HCEC 1CT (cell line): ENCODE results near the gene ALAD.
"Not testable (repeated sequence)": the region's sequence is repeated elsewhere in the genome, so short reads cannot be mapped to it uniquely, and the experiment has no call there.

Experiments used
- DNase-seq: peaks from one replicate; pipeline ENCODE4 v3.0.0-alpha.2; 2017

Gene ALAD

GRCh38 chr9:113401027-113401792, at the start of gene ALAD:
Gene ALAD, minus strand, starts transcription at chr9:113401284. Its CDS starts 7,725 bp downstream, at chr9:113393559.
- DNase-seq = peak; percentile 97

GRCh38 chr9:113449376-113449775, 48.3 kb upstream of the ALAD start:
- DNase-seq = no peak

GRCh38 chr9:113446323-113446740, 45.2 kb upstream of the ALAD start:
- peak; percentile 44 for DNase-seq

GRCh38 chr9:113444736-113445135, 43.7 kb upstream of the ALAD start:
- no peak for DNase-seq

- DNase-seq = not testable (repeated sequence)
Observed at GRCh38 chr9:113437716-113438115, 36.6 kb upstream of the ALAD start.

GRCh38 chr9:113436728-113437515, 35.8 kb upstream of the ALAD start:
- no peak for DNase-seq

GRCh38 chr9:113431191-113431590, 30.1 kb upstream of the ALAD start:
- DNase-seq = no peak

- no peak for DNase-seq
Observed at GRCh38 chr9:113428062-113428615, 27.1 kb upstream of the ALAD start.

GRCh38 chr9:113427629-113428028, 26.5 kb upstream of the ALAD start:
- DNase-seq = peak; percentile 64

GRCh38 chr9:113426701-113427100, 25.6 kb upstream of the ALAD start:
- no peak for DNase-seq

GRCh38 chr9:113425072-113425471, 24.0 kb upstream of the ALAD start:
- no peak for DNase-seq

- no peak for DNase-seq
Observed at GRCh38 chr9:113421726-113422125, 20.6 kb upstream of the ALAD start.

- no peak for DNase-seq
Observed at GRCh38 chr9:113417370-113417769, 16.3 kb upstream of the ALAD start.

- no peak for DNase-seq
Observed at GRCh38 chr9:113416149-113416721, 15.2 kb upstream of the ALAD start.

- peak; percentile 96 for DNase-seq
Observed at GRCh38 chr9:113410207-113410864, 9.3 kb upstream of the ALAD start, which contains the start of the genes C9orf43 and POLE3. Gene C9orf43, plus strand, starts transcription at chr9:113410747. Its CDS starts 2,747 bp downstream, at chr9:113413494. Gene POLE3, minus strand, starts transcription at chr9:113410675. Its CDS starts 382 bp downstream, at chr9:113410293.

GRCh38 chr9:113409883-113410206, 8.8 kb upstream of the ALAD start:
- DNase-seq = peak; percentile 15

- DNase-seq = no peak
Observed at GRCh38 chr9:113409481-113409880, 8.4 kb upstream of the ALAD start.

GRCh38 chr9:113406873-113407511, 5.9 kb upstream of the ALAD start:
- DNase-seq = peak; percentile 71

GRCh38 chr9:113406353-113406752, 5.3 kb upstream of the ALAD start:
- not testable (repeated sequence) for DNase-seq

- DNase-seq = no peak
Observed at GRCh38 chr9:113403646-113404045, 2.6 kb upstream of the ALAD start.

- DNase-seq = no peak
Observed at GRCh38 chr9:113399646-113400200, 1.4 kb downstream of the ALAD start.

GRCh38 chr9:113398796-113399195, 2.3 kb downstream of the ALAD start:
- DNase-seq = no peak
